Mucosa of rectum (tissue), 2 donors: ENCODE results near the gene MMP2.

Source experiments
- H3K27ac ChIP-seq, 2 donors: one replicate each; pipeline ENCODE4 v1.7.0; 2013; ENCODE audit warnings: inconsistent platforms in 2 of 2, low read depth in 2 of 2, low read length in 2 of 2
- H3K27me3 ChIP-seq, 2 donors: one replicate each; pipeline ENCODE4 v1.7.0; 2013; ENCODE audit warnings: low read length in 2 of 2; ENCODE audit not compliant: control insufficient read depth in 2 of 2, insufficient read depth in 2 of 2
- H3K36me3 ChIP-seq, 2 donors: one replicate each; pipeline ENCODE4 v1.7.0; 2013; ENCODE audit warnings: low read length in 2 of 2; ENCODE audit not compliant: control insufficient read depth in 2 of 2, insufficient read depth in 2 of 2
- H3K4me1 ChIP-seq, 2 donors: one replicate each; pipeline ENCODE4 v1.7.0; 2013; ENCODE audit warnings: low read length in 2 of 2, mild to moderate bottlenecking in 1 of 2; ENCODE audit not compliant: control insufficient read depth in 2 of 2, insufficient read depth in 2 of 2
- H3K4me3 ChIP-seq, 2 donors: one replicate each; pipeline ENCODE4 v1.7.0; 2013; ENCODE audit warnings: low read length in 2 of 2
- H3K9ac ChIP-seq, 2 donors: one replicate each; pipeline ENCODE4 v1.7.0; 2013; ENCODE audit warnings: low read length in 2 of 2, low read depth in 1 of 2, mild to moderate bottlenecking in 1 of 2
- H3K9me3 ChIP-seq, 2 donors: one replicate each; pipeline ENCODE4 v1.7.0; 2013; ENCODE audit warnings: low read length in 2 of 2; ENCODE audit not compliant: control insufficient read depth in 2 of 2
- donor health status: healthy.
- donor health status: Normal muscosa, but diverticular disease.

MMP2 gene

DNA sequence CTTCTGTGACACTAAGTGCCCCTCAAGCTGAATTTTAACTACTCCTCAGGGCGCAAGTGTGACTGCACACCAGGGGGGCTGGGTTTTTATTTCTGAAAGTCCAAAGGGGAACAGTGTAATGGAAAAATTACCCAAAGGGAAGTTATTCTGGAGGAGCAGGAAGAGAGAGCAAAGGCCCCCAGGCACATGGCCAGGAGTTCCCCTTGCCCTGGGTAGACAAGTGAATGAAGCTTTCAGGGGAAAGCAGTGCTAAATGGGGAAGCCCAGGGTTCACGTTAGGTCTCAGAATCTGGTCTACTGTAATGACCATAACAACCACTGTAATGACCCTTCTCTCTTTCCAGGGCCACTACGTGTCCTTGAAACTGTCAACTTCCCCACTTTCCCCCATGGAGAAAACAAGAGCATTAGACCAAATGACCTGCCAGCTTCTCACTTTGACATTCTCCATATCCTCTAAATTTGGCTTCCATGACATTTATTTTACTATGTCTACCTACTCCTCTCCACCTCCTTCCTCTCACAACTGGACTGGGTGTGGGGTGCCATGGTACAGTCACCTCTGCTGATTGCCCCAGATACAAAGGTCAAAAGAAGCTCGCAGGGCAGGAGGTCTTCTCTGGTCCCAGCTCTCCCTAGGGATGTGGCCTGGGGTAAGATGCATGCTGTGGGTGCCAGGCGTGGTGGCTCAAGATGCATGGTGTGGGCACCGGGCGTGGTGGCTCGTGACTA lies 34.1 kb upstream of the MMP2 start:
- no peak overlapping the region for H3K27ac ChIP-seq
- no peak overlapping the region for H3K4me3 ChIP-seq
- H3K36me3 ChIP-seq = no peaks in the 10 kb centered on the region
- H3K27me3 ChIP-seq = no peaks in the 10 kb centered on the region
- no peaks in the 10 kb centered on the region for H3K9me3 ChIP-seq
- no peaks in the 10 kb centered on the region for H3K4me1 ChIP-seq
- H3K9ac ChIP-seq = no peak overlapping the region

DNA sequence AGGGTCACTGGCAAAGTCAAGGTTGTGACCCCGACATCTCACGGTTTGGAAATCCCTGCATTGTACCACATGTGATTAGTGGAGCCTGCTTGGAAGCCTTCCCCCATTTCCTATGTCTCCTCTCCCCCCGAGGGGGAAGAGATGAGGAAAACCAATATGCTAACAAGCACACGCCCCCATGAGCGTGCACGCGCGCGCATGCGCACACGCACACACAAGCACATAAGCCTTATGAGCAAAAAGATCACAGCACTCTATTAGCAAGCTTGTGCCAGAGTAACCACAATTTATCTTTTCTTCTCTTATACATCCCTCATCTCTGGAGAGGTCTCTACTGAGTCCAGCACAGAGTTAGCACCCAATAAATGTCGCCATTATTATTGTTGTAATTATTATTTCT lies 31.8 kb upstream of the MMP2 start:
- Histone ChIP-seq H3K9me3 (no peaks in the 10 kb centered on the region), H3K27me3 (no peaks in the 10 kb centered on the region), H3K4me3 (no peak overlapping the region)

GRCh38 chr16:55452996-55453395 lies 26.0 kb upstream of the MMP2 start:
- Histone ChIP-seq H3K9me3 (no peaks in the 10 kb centered on the region), H3K9ac (no peak overlapping the region), H3K27ac (no peak overlapping the region), H3K36me3 (no peaks in the 10 kb centered on the region), H3K4me1 (no peaks in the 10 kb centered on the region), H3K27me3 (no peaks in the 10 kb centered on the region), H3K4me3 (no peak overlapping the region)

More for the DNA sequence above, 31.8 kb upstream of the MMP2 start:
- Histone ChIP-seq H3K36me3 (no peaks in the 10 kb centered on the region), H3K9ac (no peak overlapping the region), H3K4me1 (no peaks in the 10 kb centered on the region), H3K27ac (no peak overlapping the region)

GRCh38 chr16:55453909-55454308 lies 25.1 kb upstream of the MMP2 start:
- Histone ChIP-seq H3K27ac (no peak overlapping the region), H3K9me3 (no peaks in the 10 kb centered on the region), H3K27me3 (no peaks in the 10 kb centered on the region), H3K9ac (no peak overlapping the region), H3K4me3 (no peak overlapping the region), H3K36me3 (no peaks in the 10 kb centered on the region), H3K4me1 (no peaks in the 10 kb centered on the region)

DNA sequence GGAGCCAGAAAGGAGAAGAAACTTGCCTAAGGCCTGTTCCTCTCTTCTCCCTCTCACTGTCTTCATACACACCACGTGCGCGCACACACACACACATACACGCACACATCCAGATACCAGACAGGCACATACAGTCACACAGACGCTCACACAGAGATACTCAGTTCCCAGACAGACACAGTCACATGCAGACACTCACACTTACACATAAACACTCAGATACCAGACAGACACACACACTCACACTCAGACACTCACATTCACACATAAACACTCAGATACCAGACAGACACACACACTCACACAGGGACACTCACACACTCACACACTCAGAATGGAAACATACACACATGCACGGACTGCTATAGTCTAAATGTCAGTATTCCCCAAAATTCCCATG lies 24.1 kb upstream of the MMP2 start:
- H3K4me1 ChIP-seq = no peaks in the 10 kb centered on the region
- no peak overlapping the region for H3K9ac ChIP-seq
- H3K27ac ChIP-seq = no peak overlapping the region
- H3K27me3 ChIP-seq = no peaks in the 10 kb centered on the region
- H3K9me3 ChIP-seq = no peaks in the 10 kb centered on the region
- H3K4me3 ChIP-seq = no peak overlapping the region
- H3K36me3 ChIP-seq = no peaks in the 10 kb centered on the region

DNA sequence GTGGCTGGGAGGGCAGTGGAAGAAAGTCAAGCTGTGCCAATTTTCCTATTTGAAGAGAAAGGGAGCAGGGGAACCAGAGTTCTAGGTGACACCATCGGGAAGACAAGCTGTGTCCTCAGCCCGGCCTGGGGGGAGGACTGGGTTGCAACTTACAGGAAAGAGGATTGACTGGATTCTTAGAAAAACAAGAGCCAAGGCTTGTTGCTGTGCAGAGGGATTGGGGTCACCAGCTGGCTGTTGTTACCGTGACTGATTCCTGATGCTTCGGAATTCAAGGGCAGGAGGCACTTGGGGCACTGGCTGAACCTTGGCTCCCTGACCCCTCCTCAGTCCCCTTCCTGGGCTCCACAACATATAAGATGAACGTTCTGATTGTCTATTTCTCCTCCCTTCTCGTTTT lies 16.8 kb upstream of the MMP2 start:
- Histone ChIP-seq H3K36me3 (no peaks in the 10 kb centered on the region), H3K9me3 (no peaks in the 10 kb centered on the region), H3K9ac (no peak overlapping the region), H3K27ac (no peak overlapping the region), H3K27me3 (no peaks in the 10 kb centered on the region), H3K4me1 (no peaks in the 10 kb centered on the region), H3K4me3 (no peak overlapping the region)

GRCh38 chr16:55464375-55464774 lies 14.6 kb upstream of the MMP2 start:
- Histone ChIP-seq H3K4me3 (no peak overlapping the region), H3K9me3 (no peaks in the 10 kb centered on the region), H3K4me1 (no peaks in the 10 kb centered on the region), H3K27ac (no peak overlapping the region), H3K27me3 (no peaks in the 10 kb centered on the region), H3K36me3 (no peaks in the 10 kb centered on the region), H3K9ac (no peak overlapping the region)

DNA sequence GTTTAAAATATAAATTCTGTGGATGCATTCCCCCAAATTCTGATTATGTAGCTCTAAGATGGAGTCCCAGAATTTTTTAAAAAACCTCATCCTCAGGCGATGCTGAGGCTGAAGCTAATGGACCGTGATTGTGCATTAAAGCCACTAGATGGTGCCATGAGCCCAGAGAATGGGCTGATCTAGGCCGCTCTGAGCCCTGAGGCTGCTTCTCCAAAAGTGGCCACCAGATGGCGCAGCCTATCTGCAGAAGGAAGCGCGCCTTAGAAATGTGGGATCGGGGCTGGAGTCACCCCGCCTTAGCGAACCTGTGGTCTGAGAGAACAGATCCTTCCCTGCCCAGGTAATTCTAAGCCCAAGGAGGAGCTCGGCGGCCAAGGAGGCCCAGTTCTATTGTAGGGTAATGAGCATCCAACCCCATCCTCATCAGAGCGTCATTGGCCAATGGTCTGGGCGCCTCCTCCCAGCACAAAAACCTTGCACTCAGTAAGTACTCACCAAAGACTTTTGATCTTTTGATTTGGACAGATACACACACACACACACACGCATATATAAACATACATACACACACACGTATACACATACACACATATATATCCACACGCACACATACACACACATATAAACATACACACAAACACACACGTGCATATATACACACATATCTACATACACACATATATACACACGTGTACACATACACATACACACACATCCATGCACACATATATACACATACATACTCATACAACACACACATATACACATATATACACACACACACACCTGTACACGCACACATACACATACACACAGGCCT lies 13.7 kb upstream of the MMP2 start:
- no peaks in the 10 kb centered on the region for H3K4me1 ChIP-seq
- no peaks in the 10 kb centered on the region for H3K9me3 ChIP-seq
- no peaks in the 10 kb centered on the region for H3K36me3 ChIP-seq
- no peak overlapping the region for H3K9ac ChIP-seq
- no peaks in the 10 kb centered on the region for H3K27me3 ChIP-seq
- H3K4me3 ChIP-seq = no peak overlapping the region
- no peak overlapping the region for H3K27ac ChIP-seq

GRCh38 chr16:55466209-55466608 lies 12.8 kb upstream of the MMP2 start:
- H3K27ac ChIP-seq = no peak overlapping the region
- H3K36me3 ChIP-seq = no peaks in the 10 kb centered on the region
- no peaks in the 10 kb centered on the region for H3K9me3 ChIP-seq
- H3K27me3 ChIP-seq = no peaks in the 10 kb centered on the region
- no peak overlapping the region for H3K4me3 ChIP-seq
- H3K9ac ChIP-seq = no peak overlapping the region
- H3K4me1 ChIP-seq = no peaks in the 10 kb centered on the region

GRCh38 chr16:55467898-55468297 lies 11.1 kb upstream of the MMP2 start:
- H3K9me3 ChIP-seq = no peaks in the 10 kb centered on the region
- no peaks in the 10 kb centered on the region for H3K4me1 ChIP-seq
- no peak overlapping the region for H3K27ac ChIP-seq
- no peak overlapping the region for H3K4me3 ChIP-seq
- no peaks in the 10 kb centered on the region for H3K36me3 ChIP-seq
- H3K9ac ChIP-seq = no peak overlapping the region
- no peaks in the 10 kb centered on the region for H3K27me3 ChIP-seq
